ENCODE results near the gene RYK.

DNA sequence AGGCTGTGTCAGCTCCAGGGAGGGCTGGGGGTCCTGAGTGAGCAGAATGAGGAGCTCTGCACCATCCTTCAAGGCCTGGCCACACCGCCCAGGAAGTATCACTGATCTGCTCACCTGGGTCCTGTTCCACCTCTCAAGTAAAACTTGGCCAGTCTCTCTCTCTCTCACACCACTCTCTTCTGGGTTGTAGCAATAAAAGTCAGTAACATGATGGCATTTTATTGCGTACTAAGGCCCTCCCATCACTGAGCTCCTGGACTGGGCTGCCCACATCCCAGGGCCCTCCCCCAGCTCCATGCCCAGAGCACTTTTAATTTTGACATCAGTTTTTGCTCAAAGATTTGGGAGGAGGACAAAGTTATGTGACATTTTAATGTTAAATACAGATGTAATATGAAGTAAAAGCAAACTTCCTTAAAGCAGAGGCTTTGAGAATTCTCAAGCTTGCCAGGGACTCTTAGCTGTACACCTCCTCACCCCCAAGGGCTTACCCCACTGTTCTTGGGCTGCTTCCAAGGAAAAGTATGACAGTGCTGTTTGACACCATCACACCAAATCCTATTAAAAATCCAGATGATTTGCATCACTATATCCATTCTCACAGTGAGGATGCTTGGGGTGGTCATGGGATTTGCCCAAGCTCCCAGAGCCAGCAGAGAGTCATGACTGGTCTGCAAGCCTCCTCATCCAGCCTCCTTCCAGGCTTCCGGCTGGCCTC is 115.8 kb downstream of the RYK start:
- TF ChIP-seq POLR2A (IDR thresholded peaks at IDR 0.05; ENCODE audit: low read depth): no peak
- TF ChIP-seq, protein P1, sequence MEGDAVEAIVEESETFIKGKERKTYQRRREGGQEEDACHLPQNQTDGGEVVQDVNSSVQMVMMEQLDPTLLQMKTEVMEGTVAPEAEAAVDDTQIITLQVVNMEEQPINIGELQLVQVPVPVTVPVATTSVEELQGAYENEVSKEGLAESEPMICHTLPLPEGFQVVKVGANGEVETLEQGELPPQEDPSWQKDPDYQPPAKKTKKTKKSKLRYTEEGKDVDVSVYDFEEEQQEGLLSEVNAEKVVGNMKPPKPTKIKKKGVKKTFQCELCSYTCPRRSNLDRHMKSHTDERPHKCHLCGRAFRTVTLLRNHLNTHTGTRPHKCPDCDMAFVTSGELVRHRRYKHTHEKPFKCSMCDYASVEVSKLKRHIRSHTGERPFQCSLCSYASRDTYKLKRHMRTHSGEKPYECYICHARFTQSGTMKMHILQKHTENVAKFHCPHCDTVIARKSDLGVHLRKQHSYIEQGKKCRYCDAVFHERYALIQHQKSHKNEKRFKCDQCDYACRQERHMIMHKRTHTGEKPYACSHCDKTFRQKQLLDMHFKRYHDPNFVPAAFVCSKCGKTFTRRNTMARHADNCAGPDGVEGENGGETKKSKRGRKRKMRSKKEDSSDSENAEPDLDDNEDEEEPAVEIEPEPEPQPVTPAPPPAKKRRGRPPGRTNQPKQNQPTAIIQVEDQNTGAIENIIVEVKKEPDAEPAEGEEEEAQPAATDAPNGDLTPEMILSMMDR (IDR thresholded peaks at IDR 0.05): no peak
- no peak for TF ChIP-seq EP300 (IDR thresholded peaks at IDR 0.05)
